WTC11 (cell line): Measurements from ENCODE around the gene SUB1. TPM values are rescaled to one million over a fixed set of nuclear protein-coding genes. Genes with fewer than 3 reads are reported as not detected.

Experiments
- ATAC-seq: fragments of 200-7000 bp; cut with Tn5 transposase; 2 replicates; pipeline ENCODE4 v1.10.0; 2021; ENCODE audit warnings: mild to moderate bottlenecking, moderate library complexity
- CTCF ChIA-PET: fragments of 300-600 bp; sonication (Branson Sonifier 250); formaldehyde crosslinking; loops from one replicate; lab custom pipeline; 2021; ENCODE audit warnings: antibody characterized with exemption; lab: Charles Lee
- POLR2A ChIA-PET: fragments of 350-600 bp; sonication (Branson Sonifier 250); formaldehyde crosslinking; loops from one replicate; lab custom pipeline; 2021; ENCODE audit warnings: antibody characterized with exemption; lab: Charles Lee
- DNase-seq: peaks from one replicate; pipeline ENCODE4 v3.0.0; 2021; ENCODE audit warnings: low spot score
- H3K27ac Mint-ChIP-seq: 2 replicates; pipeline ENCODE4 v1.8.0; 2021; ENCODE audit warnings: mixed read lengths
- H3K27me3 Mint-ChIP-seq: 2 replicates; pipeline ENCODE4 v1.8.0; 2021; ENCODE audit warnings: low read depth, mild to moderate bottlenecking, moderate library complexity, mixed read lengths
- H3K36me3 Mint-ChIP-seq: 2 replicates; pipeline ENCODE4 v1.8.0; 2021; ENCODE audit warnings: mixed read lengths
- H3K4me1 Mint-ChIP-seq: 2 replicates; pipeline ENCODE4 v1.8.0; 2022; ENCODE audit warnings: mixed read lengths
- H3K4me3 Mint-ChIP-seq: 2 replicates; pipeline ENCODE4 v1.8.0; 2021; ENCODE audit warnings: mild to moderate bottlenecking, moderate library complexity, mixed read lengths
- H3K9me3 Mint-ChIP-seq: 2 replicates; pipeline ENCODE4 v1.8.0; 2021; ENCODE audit warnings: mixed read lengths
- MXD4 ChIP-seq: fragments of 250-450 bp; sonication (Bioruptor Pico); IDR thresholded peaks from 2 replicates; pipeline ENCODE4 v1.8.0; 2021; ENCODE audit warnings: mild to moderate bottlenecking, moderate library complexity, borderline replicate concordance
- NFYB ChIP-seq: sonication (generic); formaldehyde crosslinking; conservative IDR thresholded peaks from 2 replicates; pipeline ENCODE4 v1.8.0; 2022; ENCODE audit warnings: low read depth, missing genetic modification reagents
- NR3C1 ChIP-seq: sonication (generic); formaldehyde crosslinking; conservative IDR thresholded peaks from 2 replicates; pipeline ENCODE4 v1.8.1; 2023; ENCODE audit warnings: low read depth, mild to moderate bottlenecking, missing genetic modification reagents
- ZNF219 ChIP-seq: sonication (generic); formaldehyde crosslinking; IDR thresholded peaks from 2 replicates; pipeline ENCODE4 v1.8.0; 2023; ENCODE audit warnings: missing genetic modification reagents, mild to moderate bottlenecking, borderline replicate concordance
- ZNF263 ChIP-seq: sonication (generic); formaldehyde crosslinking; IDR thresholded peaks from 2 replicates; pipeline ENCODE4 v1.8.1; 2022; ENCODE audit warnings: low read depth, mild to moderate bottlenecking, moderate library complexity, missing genetic modification reagents
- total RNA-seq: library from RNA; stranded (reverse); gene quantifications from 3 replicates; pipeline ENCODE4 v1.2.3, GENCODE V29; 2021
- TF ChIP-seq, protein P1 (sequence below): fragments of 200-600 bp; IDR thresholded peaks from 2 replicates; pipeline ENCODE4 v1.8.0; 2022; ENCODE audit warnings: antibody characterized with exemption
- TF ChIP-seq, protein P2 (sequence below): fragments of 250-450 bp; sonication (Bioruptor Pico); IDR thresholded peaks from 2 replicates; pipeline ENCODE4 v1.8.0; 2021; ENCODE audit warnings: mild to moderate bottlenecking
- TF ChIP-seq, protein P3 (sequence below): fragments of 250-450 bp; sonication (Bioruptor Pico); IDR thresholded peaks from 2 replicates; pipeline ENCODE4 v1.9.0; 2021; ENCODE audit warnings: mild to moderate bottlenecking
- TF ChIP-seq, protein P4 (sequence below): sonication (generic); formaldehyde crosslinking; IDR thresholded peaks from 2 replicates; pipeline ENCODE4 v1.8.0; 2022; ENCODE audit warnings: mild to moderate bottlenecking, missing genetic modification reagents
- TF ChIP-seq, protein P5 (sequence below): sonication (generic); formaldehyde crosslinking; IDR thresholded peaks from 2 replicates; pipeline ENCODE4 v1.8.1; 2023; ENCODE audit warnings: mild to moderate bottlenecking, missing genetic modification reagents, borderline replicate concordance
- TF ChIP-seq, protein P6 (sequence below): sonication (generic); formaldehyde crosslinking; IDR thresholded peaks from 2 replicates; pipeline ENCODE4 v1.8.0; 2022; ENCODE audit warnings: missing genetic modification reagents
- TF ChIP-seq, protein P7 (sequence below): fragments of 250-450 bp; sonication (Bioruptor Pico); IDR thresholded peaks from 2 replicates; pipeline ENCODE4 v1.9.0; 2021; ENCODE audit warnings: mild to moderate bottlenecking
- TF ChIP-seq, protein P8 (sequence below): sonication (generic); formaldehyde crosslinking; IDR thresholded peaks from 2 replicates; pipeline ENCODE4 v1.8.1; 2022; ENCODE audit warnings: low read depth, missing genetic modification reagents, borderline replicate concordance

Gene SUB1
- total RNA-seq, 1 experiment from 2014 or later: 258 TPM

DNA sequence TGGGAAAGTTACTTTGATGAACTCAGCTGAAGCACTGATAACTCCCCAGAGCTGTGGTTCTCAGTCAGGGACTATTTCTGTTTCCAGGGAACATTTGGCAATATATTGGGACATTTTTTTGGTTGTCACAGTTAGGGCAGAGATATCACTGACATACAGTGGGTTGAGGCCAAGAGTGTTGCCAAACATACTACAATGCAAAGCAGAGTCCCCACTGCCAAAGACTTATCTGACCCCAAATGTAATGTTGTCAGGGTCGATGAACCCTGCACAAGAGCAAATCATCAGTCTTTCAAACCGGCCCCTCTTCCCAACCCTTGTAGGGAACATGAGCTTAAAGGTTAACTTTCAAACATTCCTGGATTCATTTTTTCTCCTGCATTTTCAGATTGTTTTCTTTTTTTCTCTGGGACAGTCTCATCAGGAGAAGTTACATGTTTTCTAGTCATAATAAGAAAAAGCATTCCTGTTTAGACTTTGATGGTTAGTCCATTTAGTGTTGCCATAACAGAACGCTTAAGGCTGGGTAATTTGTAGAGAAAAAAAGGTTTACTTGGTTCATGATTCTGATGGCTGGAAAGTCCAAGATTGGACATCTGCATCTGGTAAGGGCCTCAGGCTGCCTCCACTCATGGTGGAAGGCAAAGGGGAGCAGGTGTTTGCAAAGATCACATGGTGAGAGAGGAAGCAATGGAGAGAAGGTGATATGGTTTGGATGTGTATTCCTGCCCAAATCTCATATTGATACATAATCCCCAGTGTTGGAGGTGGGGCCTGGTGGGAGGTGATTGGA is 18.8 kb upstream of the SUB1 start:
- Mint-ChIP-seq H3K4me1 (no peaks in the 10 kb centered on the region), H3K9me3 (peaks cover 7% of the 10 kb centered on the region), H3K4me3 (no peak overlapping the region), H3K27me3 (no peaks in the 10 kb centered on the region), H3K27ac (no peak overlapping the region), H3K36me3 (no peaks in the 10 kb centered on the region)
- ATAC-seq (no peak), DNase-seq (no peak)
- TF ChIP-seq, protein P1, sequence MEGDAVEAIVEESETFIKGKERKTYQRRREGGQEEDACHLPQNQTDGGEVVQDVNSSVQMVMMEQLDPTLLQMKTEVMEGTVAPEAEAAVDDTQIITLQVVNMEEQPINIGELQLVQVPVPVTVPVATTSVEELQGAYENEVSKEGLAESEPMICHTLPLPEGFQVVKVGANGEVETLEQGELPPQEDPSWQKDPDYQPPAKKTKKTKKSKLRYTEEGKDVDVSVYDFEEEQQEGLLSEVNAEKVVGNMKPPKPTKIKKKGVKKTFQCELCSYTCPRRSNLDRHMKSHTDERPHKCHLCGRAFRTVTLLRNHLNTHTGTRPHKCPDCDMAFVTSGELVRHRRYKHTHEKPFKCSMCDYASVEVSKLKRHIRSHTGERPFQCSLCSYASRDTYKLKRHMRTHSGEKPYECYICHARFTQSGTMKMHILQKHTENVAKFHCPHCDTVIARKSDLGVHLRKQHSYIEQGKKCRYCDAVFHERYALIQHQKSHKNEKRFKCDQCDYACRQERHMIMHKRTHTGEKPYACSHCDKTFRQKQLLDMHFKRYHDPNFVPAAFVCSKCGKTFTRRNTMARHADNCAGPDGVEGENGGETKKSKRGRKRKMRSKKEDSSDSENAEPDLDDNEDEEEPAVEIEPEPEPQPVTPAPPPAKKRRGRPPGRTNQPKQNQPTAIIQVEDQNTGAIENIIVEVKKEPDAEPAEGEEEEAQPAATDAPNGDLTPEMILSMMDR: no peak
- TF ChIP-seq NFYB (CRISPR knock-in tag): no peak
- TF ChIP-seq, protein P2, sequence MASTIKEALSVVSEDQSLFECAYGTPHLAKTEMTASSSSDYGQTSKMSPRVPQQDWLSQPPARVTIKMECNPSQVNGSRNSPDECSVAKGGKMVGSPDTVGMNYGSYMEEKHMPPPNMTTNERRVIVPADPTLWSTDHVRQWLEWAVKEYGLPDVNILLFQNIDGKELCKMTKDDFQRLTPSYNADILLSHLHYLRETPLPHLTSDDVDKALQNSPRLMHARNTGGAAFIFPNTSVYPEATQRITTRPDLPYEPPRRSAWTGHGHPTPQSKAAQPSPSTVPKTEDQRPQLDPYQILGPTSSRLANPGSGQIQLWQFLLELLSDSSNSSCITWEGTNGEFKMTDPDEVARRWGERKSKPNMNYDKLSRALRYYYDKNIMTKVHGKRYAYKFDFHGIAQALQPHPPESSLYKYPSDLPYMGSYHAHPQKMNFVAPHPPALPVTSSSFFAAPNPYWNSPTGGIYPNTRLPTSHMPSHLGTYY (CRISPR knock-in tag): no peak
- TF ChIP-seq, protein P3, sequence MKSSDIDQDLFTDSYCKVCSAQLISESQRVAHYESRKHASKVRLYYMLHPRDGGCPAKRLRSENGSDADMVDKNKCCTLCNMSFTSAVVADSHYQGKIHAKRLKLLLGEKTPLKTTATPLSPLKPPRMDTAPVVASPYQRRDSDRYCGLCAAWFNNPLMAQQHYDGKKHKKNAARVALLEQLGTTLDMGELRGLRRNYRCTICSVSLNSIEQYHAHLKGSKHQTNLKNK (CRISPR knock-in tag): no peak
- no peak for TF ChIP-seq NR3C1 (CRISPR knock-in tag)
- TF ChIP-seq, protein P4, sequence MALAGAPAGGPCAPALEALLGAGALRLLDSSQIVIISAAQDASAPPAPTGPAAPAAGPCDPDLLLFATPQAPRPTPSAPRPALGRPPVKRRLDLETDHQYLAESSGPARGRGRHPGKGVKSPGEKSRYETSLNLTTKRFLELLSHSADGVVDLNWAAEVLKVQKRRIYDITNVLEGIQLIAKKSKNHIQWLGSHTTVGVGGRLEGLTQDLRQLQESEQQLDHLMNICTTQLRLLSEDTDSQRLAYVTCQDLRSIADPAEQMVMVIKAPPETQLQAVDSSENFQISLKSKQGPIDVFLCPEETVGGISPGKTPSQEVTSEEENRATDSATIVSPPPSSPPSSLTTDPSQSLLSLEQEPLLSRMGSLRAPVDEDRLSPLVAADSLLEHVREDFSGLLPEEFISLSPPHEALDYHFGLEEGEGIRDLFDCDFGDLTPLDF (CRISPR knock-in tag): no peak
- TF ChIP-seq, protein P5, sequence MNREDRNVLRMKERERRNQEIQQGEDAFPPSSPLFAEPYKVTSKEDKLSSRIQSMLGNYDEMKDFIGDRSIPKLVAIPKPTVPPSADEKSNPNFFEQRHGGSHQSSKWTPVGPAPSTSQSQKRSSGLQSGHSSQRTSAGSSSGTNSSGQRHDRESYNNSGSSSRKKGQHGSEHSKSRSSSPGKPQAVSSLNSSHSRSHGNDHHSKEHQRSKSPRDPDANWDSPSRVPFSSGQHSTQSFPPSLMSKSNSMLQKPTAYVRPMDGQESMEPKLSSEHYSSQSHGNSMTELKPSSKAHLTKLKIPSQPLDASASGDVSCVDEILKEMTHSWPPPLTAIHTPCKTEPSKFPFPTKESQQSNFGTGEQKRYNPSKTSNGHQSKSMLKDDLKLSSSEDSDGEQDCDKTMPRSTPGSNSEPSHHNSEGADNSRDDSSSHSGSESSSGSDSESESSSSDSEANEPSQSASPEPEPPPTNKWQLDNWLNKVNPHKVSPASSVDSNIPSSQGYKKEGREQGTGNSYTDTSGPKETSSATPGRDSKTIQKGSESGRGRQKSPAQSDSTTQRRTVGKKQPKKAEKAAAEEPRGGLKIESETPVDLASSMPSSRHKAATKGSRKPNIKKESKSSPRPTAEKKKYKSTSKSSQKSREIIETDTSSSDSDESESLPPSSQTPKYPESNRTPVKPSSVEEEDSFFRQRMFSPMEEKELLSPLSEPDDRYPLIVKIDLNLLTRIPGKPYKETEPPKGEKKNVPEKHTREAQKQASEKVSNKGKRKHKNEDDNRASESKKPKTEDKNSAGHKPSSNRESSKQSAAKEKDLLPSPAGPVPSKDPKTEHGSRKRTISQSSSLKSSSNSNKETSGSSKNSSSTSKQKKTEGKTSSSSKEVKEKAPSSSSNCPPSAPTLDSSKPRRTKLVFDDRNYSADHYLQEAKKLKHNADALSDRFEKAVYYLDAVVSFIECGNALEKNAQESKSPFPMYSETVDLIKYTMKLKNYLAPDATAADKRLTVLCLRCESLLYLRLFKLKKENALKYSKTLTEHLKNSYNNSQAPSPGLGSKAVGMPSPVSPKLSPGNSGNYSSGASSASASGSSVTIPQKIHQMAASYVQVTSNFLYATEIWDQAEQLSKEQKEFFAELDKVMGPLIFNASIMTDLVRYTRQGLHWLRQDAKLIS: no peak
- no peak for TF ChIP-seq MXD4
- TF ChIP-seq, protein P6, sequence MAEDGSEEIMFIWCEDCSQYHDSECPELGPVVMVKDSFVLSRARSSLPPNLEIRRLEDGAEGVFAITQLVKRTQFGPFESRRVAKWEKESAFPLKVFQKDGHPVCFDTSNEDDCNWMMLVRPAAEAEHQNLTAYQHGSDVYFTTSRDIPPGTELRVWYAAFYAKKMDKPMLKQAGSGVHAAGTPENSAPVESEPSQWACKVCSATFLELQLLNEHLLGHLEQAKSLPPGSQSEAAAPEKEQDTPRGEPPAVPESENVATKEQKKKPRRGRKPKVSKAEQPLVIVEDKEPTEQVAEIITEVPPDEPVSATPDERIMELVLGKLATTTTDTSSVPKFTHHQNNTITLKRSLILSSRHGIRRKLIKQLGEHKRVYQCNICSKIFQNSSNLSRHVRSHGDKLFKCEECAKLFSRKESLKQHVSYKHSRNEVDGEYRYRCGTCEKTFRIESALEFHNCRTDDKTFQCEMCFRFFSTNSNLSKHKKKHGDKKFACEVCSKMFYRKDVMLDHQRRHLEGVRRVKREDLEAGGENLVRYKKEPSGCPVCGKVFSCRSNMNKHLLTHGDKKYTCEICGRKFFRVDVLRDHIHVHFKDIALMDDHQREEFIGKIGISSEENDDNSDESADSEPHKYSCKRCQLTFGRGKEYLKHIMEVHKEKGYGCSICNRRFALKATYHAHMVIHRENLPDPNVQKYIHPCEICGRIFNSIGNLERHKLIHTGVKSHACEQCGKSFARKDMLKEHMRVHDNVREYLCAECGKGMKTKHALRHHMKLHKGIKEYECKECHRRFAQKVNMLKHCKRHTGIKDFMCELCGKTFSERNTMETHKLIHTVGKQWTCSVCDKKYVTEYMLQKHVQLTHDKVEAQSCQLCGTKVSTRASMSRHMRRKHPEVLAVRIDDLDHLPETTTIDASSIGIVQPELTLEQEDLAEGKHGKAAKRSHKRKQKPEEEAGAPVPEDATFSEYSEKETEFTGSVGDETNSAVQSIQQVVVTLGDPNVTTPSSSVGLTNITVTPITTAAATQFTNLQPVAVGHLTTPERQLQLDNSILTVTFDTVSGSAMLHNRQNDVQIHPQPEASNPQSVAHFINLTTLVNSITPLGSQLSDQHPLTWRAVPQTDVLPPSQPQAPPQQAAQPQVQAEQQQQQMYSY: no peak
- TF ChIP-seq, protein P7, sequence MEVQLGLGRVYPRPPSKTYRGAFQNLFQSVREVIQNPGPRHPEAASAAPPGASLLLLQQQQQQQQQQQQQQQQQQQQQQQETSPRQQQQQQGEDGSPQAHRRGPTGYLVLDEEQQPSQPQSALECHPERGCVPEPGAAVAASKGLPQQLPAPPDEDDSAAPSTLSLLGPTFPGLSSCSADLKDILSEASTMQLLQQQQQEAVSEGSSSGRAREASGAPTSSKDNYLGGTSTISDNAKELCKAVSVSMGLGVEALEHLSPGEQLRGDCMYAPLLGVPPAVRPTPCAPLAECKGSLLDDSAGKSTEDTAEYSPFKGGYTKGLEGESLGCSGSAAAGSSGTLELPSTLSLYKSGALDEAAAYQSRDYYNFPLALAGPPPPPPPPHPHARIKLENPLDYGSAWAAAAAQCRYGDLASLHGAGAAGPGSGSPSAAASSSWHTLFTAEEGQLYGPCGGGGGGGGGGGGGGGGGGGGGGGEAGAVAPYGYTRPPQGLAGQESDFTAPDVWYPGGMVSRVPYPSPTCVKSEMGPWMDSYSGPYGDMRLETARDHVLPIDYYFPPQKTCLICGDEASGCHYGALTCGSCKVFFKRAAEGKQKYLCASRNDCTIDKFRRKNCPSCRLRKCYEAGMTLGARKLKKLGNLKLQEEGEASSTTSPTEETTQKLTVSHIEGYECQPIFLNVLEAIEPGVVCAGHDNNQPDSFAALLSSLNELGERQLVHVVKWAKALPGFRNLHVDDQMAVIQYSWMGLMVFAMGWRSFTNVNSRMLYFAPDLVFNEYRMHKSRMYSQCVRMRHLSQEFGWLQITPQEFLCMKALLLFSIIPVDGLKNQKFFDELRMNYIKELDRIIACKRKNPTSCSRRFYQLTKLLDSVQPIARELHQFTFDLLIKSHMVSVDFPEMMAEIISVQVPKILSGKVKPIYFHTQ (CRISPR knock-in tag): no peak
- no peak for TF ChIP-seq ZNF263 (CRISPR knock-in tag)
- no peak for TF ChIP-seq ZNF219 (CRISPR knock-in tag)
- TF ChIP-seq, protein P8, sequence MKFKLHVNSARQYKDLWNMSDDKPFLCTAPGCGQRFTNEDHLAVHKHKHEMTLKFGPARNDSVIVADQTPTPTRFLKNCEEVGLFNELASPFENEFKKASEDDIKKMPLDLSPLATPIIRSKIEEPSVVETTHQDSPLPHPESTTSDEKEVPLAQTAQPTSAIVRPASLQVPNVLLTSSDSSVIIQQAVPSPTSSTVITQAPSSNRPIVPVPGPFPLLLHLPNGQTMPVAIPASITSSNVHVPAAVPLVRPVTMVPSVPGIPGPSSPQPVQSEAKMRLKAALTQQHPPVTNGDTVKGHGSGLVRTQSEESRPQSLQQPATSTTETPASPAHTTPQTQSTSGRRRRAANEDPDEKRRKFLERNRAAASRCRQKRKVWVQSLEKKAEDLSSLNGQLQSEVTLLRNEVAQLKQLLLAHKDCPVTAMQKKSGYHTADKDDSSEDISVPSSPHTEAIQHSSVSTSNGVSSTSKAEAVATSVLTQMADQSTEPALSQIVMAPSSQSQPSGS (CRISPR knock-in tag): no peak
- CTCF ChIA-PET: no interaction called here
- POLR2A ChIA-PET: no interaction called here
